ENCODE measurements around the gene MFSD6. TPM values are rescaled to one million over a fixed set of nuclear protein-coding genes. Genes with fewer than 3 reads are reported as not detected.

MFSD6 gene
- total RNA-seq, 1 experiment from 2014 or later, result 4.7 TPM

- no peak for ATAC-seq
- POLR2A ChIA-PET, result no interaction called here
- H3K4me1 Mint-ChIP-seq, result no peaks in the 10 kb centered on the region
These were observed 102.9 kb downstream of the MFSD6 start for GRCh38 chr2:190511104-190511503.

DNA sequence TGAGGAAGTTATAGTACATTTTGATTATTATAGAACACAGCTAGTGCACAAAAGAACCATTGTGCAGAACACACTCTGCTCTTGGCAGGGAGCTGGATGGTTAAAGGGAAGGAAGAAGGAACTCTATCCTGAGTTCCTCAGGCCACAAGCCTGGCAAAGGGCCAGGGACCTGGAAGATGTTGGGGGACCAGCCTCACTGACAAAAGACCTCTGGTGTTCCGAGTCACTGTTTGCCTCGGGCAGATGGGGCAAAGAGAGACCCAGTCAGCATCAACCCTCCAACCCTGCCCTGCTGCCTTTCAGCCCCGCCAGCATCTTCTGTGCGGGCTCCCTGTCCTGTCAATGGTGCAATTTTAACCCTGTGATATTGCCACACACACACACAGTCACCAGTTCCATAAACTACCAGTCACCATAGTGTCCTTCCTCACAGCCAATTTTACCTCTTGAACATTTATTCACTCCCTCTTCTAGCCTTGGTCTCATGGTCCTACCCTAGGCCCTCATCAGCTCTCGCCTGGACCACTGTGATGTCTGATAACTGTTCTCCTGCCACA, 104.5 kb downstream of the MFSD6 start:
- Mint-ChIP-seq H3K27me3 (ENCODE audit: low read depth) (no peaks in the 10 kb centered on the region), H3K36me3 (no peaks in the 10 kb centered on the region), H3K4me1 (no peaks in the 10 kb centered on the region), H3K27ac (no peak overlapping the region), H3K9me3 (no peaks in the 10 kb centered on the region), H3K4me3 (no peak overlapping the region)
- ATAC-seq (no peak), DNase-seq (ENCODE audit: low spot score) (no peak)
- ChIA-PET POLR2A (no interaction called here), CTCF (no interaction called here)
- TF ChIP-seq ATF1 (CRISPR knock-in tag; IDR thresholded peaks at IDR 0.05), result no peak
- no peak for TF ChIP-seq NFYB (CRISPR knock-in tag; conservative IDR thresholded peaks at IDR 0.05; ENCODE audit: low read depth)
- TF ChIP-seq CREM (CRISPR knock-in tag; IDR thresholded peaks at IDR 0.05), result no peak
- no peak for TF ChIP-seq E2F1 (CRISPR knock-in tag; IDR thresholded peaks at IDR 0.05)
- TF ChIP-seq TCF7 (CRISPR knock-in tag; IDR thresholded peaks at IDR 0.05; ENCODE audit: low read depth), result no peak
- no peak for TF ChIP-seq KAT7 (CRISPR knock-in tag; IDR thresholded peaks at IDR 0.05; ENCODE audit: borderline replicate concordance)
- TF ChIP-seq, protein P1, sequence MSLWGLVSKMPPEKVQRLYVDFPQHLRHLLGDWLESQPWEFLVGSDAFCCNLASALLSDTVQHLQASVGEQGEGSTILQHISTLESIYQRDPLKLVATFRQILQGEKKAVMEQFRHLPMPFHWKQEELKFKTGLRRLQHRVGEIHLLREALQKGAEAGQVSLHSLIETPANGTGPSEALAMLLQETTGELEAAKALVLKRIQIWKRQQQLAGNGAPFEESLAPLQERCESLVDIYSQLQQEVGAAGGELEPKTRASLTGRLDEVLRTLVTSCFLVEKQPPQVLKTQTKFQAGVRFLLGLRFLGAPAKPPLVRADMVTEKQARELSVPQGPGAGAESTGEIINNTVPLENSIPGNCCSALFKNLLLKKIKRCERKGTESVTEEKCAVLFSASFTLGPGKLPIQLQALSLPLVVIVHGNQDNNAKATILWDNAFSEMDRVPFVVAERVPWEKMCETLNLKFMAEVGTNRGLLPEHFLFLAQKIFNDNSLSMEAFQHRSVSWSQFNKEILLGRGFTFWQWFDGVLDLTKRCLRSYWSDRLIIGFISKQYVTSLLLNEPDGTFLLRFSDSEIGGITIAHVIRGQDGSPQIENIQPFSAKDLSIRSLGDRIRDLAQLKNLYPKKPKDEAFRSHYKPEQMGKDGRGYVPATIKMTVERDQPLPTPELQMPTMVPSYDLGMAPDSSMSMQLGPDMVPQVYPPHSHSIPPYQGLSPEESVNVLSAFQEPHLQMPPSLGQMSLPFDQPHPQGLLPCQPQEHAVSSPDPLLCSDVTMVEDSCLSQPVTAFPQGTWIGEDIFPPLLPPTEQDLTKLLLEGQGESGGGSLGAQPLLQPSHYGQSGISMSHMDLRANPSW (CRISPR knock-in tag; conservative IDR thresholded peaks at IDR 0.05; ENCODE audit: low read depth), result no peak
- no peak for TF ChIP-seq ATF2 (CRISPR knock-in tag; IDR thresholded peaks at IDR 0.05; ENCODE audit: borderline replicate concordance, low read depth)
- TF ChIP-seq ZNF416 (CRISPR knock-in tag; IDR thresholded peaks at IDR 0.05), result no peak
- TF ChIP-seq RELA (CRISPR knock-in tag; IDR thresholded peaks at IDR 0.05; ENCODE audit: borderline replicate concordance), result no peak
- TF ChIP-seq NR3C1 (CRISPR knock-in tag; conservative IDR thresholded peaks at IDR 0.05; ENCODE audit: low read depth), result no peak
- TF ChIP-seq, protein P2, sequence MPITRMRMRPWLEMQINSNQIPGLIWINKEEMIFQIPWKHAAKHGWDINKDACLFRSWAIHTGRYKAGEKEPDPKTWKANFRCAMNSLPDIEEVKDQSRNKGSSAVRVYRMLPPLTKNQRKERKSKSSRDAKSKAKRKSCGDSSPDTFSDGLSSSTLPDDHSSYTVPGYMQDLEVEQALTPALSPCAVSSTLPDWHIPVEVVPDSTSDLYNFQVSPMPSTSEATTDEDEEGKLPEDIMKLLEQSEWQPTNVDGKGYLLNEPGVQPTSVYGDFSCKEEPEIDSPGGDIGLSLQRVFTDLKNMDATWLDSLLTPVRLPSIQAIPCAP (CRISPR knock-in tag; IDR thresholded peaks at IDR 0.05), result no peak
- no peak for TF ChIP-seq SMAD4 (CRISPR knock-in tag; IDR thresholded peaks at IDR 0.05)
- no peak for TF ChIP-seq ZNF317 (CRISPR knock-in tag; IDR thresholded peaks at IDR 0.05; ENCODE audit: borderline replicate concordance, low read depth)
- no peak for TF ChIP-seq NR1H2 (CRISPR knock-in tag; IDR thresholded peaks at IDR 0.05)
- no peak for TF ChIP-seq ZNF138 (CRISPR knock-in tag; conservative IDR thresholded peaks at IDR 0.05)
- TF ChIP-seq EMX1 (CRISPR knock-in tag; IDR thresholded peaks at IDR 0.05), result no peak

More at GRCh38 chr2:190511104-190511503, 102.9 kb downstream of the MFSD6 start:
- no peak overlapping the region for H3K4me3 Mint-ChIP-seq
- no peaks in the 10 kb centered on the region for H3K9me3 Mint-ChIP-seq
- H3K27ac Mint-ChIP-seq, result no peak overlapping the region
- CTCF ChIA-PET, result interaction anchor here (0.6 to 2.4 kb wide), 5 partner anchors 29 to 175 kb away, joined by 3 to 9 read pairs (median 3); no protein-coding TSS in a partner anchor
- H3K27me3 Mint-ChIP-seq (ENCODE audit: low read depth), result no peaks in the 10 kb centered on the region
- H3K36me3 Mint-ChIP-seq, result no peaks in the 10 kb centered on the region
- no peak for DNase-seq (ENCODE audit: low spot score)
- TF ChIP-seq HMGA2 (CRISPR knock-in tag; IDR thresholded peaks at IDR 0.05), result peak; percentile 70; the same call in 1 of the 2 replicates
- TF ChIP-seq, protein P3, sequence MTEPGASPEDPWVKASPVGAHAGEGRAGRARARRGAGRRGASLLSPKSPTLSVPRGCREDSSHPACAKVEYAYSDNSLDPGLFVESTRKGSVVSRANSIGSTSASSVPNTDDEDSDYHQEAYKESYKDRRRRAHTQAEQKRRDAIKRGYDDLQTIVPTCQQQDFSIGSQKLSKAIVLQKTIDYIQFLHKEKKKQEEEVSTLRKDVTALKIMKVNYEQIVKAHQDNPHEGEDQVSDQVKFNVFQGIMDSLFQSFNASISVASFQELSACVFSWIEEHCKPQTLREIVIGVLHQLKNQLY (CRISPR knock-in tag; IDR thresholded peaks at IDR 0.05), result no peak
